Measurements from ENCODE around the gene CAMKV. TPM values are rescaled to one million over a fixed set of nuclear protein-coding genes. Genes with fewer than 3 reads are reported as not detected.

The CAMKV gene
- total RNA-seq, 1 experiment from 2014 or later, result 13.1 TPM

DNA sequence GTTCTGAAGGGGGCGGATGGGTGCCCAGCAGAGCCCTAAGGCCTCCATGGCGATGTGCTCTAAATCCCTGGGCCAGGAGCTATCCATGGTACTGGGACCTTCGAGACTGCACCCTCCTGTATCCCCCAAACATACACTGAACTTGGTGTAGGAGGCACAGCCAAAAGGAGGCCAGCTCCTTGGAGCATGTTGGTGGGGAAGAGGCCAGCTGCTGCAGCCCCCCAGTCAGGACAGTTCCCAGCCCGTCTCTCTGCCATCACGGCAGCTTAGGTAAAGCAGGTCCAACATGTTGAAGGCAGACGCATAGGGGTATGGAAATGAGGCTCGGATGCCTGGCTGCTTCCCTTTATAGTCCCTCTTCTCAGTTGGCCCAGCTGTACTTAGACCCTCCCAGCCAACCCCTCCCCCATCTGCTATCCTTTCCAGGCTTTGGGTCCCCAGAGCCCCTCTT lies 1.8 kb downstream of the CAMKV start:
- ChIA-PET CTCF (interaction anchor here (1.2 kb wide), 1 partner anchor 62 kb away, joined by 3 read pairs; the partner anchor contains the start of gene MON1A), POLR2A (no interaction called here)
- Mint-ChIP-seq H3K27ac (ENCODE audit: unreplicated experiment) (no peak overlapping the region), H3K27me3 (ENCODE audit: insufficient read depth, unreplicated experiment) (no peaks in the 10 kb centered on the region), H3K36me3 (ENCODE audit: insufficient read depth, unreplicated experiment) (no peaks in the 10 kb centered on the region), H3K4me3 (ENCODE audit: unreplicated experiment) (peak overlapping the region; percentile 59), H3K9me3 (ENCODE audit: unreplicated experiment) (no peaks in the 10 kb centered on the region), H3K4me1 (ENCODE audit: low read depth, unreplicated experiment) (peaks cover 6% of the 10 kb centered on the region)
- no peaks in the 10 kb centered on the region for H3K36me3 ChIP-seq (ENCODE audit: control insufficient read depth, insufficient read depth, low read length)
- no peaks in the 10 kb centered on the region for H3K9me3 ChIP-seq
- no peaks in the 10 kb centered on the region for H3K27me3 ChIP-seq (replicated peaks; ENCODE audit: control insufficient read depth, insufficient read depth, low read length)
- TF ChIP-seq CTCF (IDR thresholded peaks at IDR 0.05; ENCODE audit: insufficient read depth in 1 of 2, low read depth in 1 of 2, low read length in 1 of 2, severe bottlenecking in 1 of 2, unreplicated experiment in 1 of 2), result no peak
- peak in 1 of 2 experiments; percentile 55 for DNase-seq
- H3K4me1 ChIP-seq, result peaks cover 19% of the 10 kb centered on the region
- no peak overlapping the region for H3K4me3 ChIP-seq (ENCODE audit: low read depth, low read length)
- intact Hi-C loops (cut with micrococcal nuclease; ENCODE audit: unreplicated experiment), result no loop called here
- BruUV-seq (replicated peaks), result no TSS peak

DNA sequence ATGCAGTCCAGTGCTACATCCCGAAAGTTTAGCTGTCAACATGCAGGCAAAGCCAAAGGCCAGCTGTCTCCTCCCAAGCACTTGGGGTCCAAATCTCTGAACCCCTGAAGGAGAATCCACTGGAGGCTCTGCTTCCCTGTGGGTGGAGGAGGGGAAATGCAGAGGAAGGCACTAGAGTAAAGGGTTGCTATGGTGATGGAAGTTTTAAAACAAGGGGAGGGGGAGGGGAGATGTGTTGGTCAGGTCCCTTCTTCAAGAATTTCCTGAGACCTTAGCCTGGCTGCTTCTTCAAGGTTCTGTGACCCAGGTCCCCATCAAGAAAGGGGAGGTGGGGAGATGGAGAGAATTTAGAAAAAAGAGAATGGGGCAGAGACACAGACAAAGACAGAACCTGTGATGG lies 2.3 kb downstream of the CAMKV start:
- peaks cover 5% of the 10 kb centered on the region for H3K4me1 Mint-ChIP-seq (ENCODE audit: low read depth, unreplicated experiment)
- Histone ChIP-seq H3K4me3 (ENCODE audit: low read depth, low read length) (no peak overlapping the region), H3K4me1 (peaks cover 14% of the 10 kb centered on the region), H3K9me3 (no peaks in the 10 kb centered on the region), H3K36me3 (ENCODE audit: control insufficient read depth, insufficient read depth, low read length) (no peaks in the 10 kb centered on the region), H3K27me3 (replicated peaks; ENCODE audit: control insufficient read depth, insufficient read depth, low read length) (no peaks in the 10 kb centered on the region)
- intact Hi-C loops (cut with micrococcal nuclease; ENCODE audit: unreplicated experiment), result no loop called here
- POLR2A ChIA-PET, result no interaction called here
- no peaks in the 10 kb centered on the region for H3K27me3 Mint-ChIP-seq (ENCODE audit: insufficient read depth, unreplicated experiment)
- peak overlapping the region; percentile 39 for H3K4me3 Mint-ChIP-seq (ENCODE audit: unreplicated experiment)
- TF ChIP-seq CTCF (IDR thresholded peaks at IDR 0.05; ENCODE audit: insufficient read depth in 1 of 2, low read depth in 1 of 2, low read length in 1 of 2, severe bottlenecking in 1 of 2, unreplicated experiment in 1 of 2), result no peak
- no peak for DNase-seq
- no peaks in the 10 kb centered on the region for H3K36me3 Mint-ChIP-seq (ENCODE audit: insufficient read depth, unreplicated experiment)
- CTCF ChIA-PET, result interaction anchor here (1.2 kb wide), 1 partner anchor 62 kb away, joined by 3 read pairs; the partner anchor contains the start of gene MON1A
- no peak overlapping the region for H3K27ac Mint-ChIP-seq (ENCODE audit: unreplicated experiment)
- no peaks in the 10 kb centered on the region for H3K9me3 Mint-ChIP-seq (ENCODE audit: unreplicated experiment)
- BruUV-seq (replicated peaks), result no TSS peak

GRCh38 chr3:49865198-49865784 lies 4.4 kb downstream of the CAMKV start:
- Histone ChIP-seq H3K4me3 (ENCODE audit: low read depth, low read length) (no peak overlapping the region), H3K4me1 (0 out of 2 replicates have a peak, but pooled peaks cover 6% of the 10 kb centered on the region), H3K27me3 (replicated peaks; ENCODE audit: control insufficient read depth, insufficient read depth, low read length) (no peaks in the 10 kb centered on the region), H3K9me3 (no peaks in the 10 kb centered on the region), H3K36me3 (ENCODE audit: control insufficient read depth, insufficient read depth, low read length) (no peaks in the 10 kb centered on the region)
- POLR2A ChIA-PET, result no interaction called here
- H3K36me3 Mint-ChIP-seq (ENCODE audit: insufficient read depth, unreplicated experiment), result no peaks in the 10 kb centered on the region
- no peaks in the 10 kb centered on the region for H3K27me3 Mint-ChIP-seq (ENCODE audit: insufficient read depth, unreplicated experiment)
- no peak overlapping the region for H3K4me3 Mint-ChIP-seq (ENCODE audit: unreplicated experiment)
- BruUV-seq (replicated peaks), result no TSS peak
- no peaks in the 10 kb centered on the region for H3K9me3 Mint-ChIP-seq (ENCODE audit: unreplicated experiment)
- H3K4me1 Mint-ChIP-seq (ENCODE audit: low read depth, unreplicated experiment), result no peaks in the 10 kb centered on the region
- no peak overlapping the region for H3K27ac Mint-ChIP-seq (ENCODE audit: unreplicated experiment)
- DNase-seq, result no peak
- no peak for TF ChIP-seq CTCF (IDR thresholded peaks at IDR 0.05; ENCODE audit: insufficient read depth in 1 of 2, low read depth in 1 of 2, low read length in 1 of 2, severe bottlenecking in 1 of 2, unreplicated experiment in 1 of 2)
- CTCF ChIA-PET, result no interaction called here
- intact Hi-C loops (cut with micrococcal nuclease; ENCODE audit: unreplicated experiment), result no loop called here
